CD14-positive monocyte (primary cell): ENCODE data around the gene PPM1H. TPM values are rescaled to one million over a fixed set of nuclear protein-coding genes. Genes with fewer than 3 reads are reported as not detected.
A peak's percentile ranks its signal among the peaks of the same experiment; 100 is the strongest.

Source experiments
- DNase-seq, 3 donors: peaks; one replicate each; pipeline ENCODE4 v3.0.0-alpha.2; 2011 to 2022
- H2AFZ ChIP-seq: 2 replicates; pipeline ENCODE4 v1.6.0; 2012; ENCODE audit warnings: mild to moderate bottlenecking, low read depth, low read length, inconsistent platforms; ENCODE audit not compliant: insufficient read depth, poor library complexity, severe bottlenecking
- H3K27ac ChIP-seq, 2 donors: 1 replicate in 1 of 2; 2 replicates in 1 of 2; pipeline ENCODE4 v1.5.1; 2012 to 2013; ENCODE audit warnings: low read length in 2 of 2, control low read depth in 1 of 2, inconsistent platforms in 1 of 2, low read depth in 1 of 2, mild to moderate bottlenecking in 1 of 2
- H3K27me3 ChIP-seq, 2 donors: one replicate each; pipeline versions ENCODE4 v1.6.0 to v1.6.1; 2011 to 2013; ENCODE audit warnings: low read length in 2 of 2; ENCODE audit not compliant: control insufficient read depth in 2 of 2, insufficient read depth in 2 of 2
- H3K36me3 ChIP-seq, 2 donors: replicated peaks in 1 of 2; 1 replicate in 1 of 2; 2 replicates in 1 of 2; pipeline versions ENCODE4 v1.5.1 to v1.6.1; 2012 to 2013; ENCODE audit warnings: low read length in 2 of 2, control low read depth in 1 of 2, inconsistent platforms in 1 of 2, mild to moderate bottlenecking in 1 of 2; ENCODE audit not compliant: insufficient read depth in 2 of 2, control insufficient read depth in 1 of 2
- H3K4me1 ChIP-seq, 2 donors: 1 replicate in 1 of 2; 2 replicates in 1 of 2; pipeline versions ENCODE4 v1.5.1 to v1.6.1; 2012 to 2013; ENCODE audit warnings: low read length in 2 of 2, control low read depth in 1 of 2, inconsistent platforms in 1 of 2, mild to moderate bottlenecking in 1 of 2, moderate library complexity in 1 of 2; ENCODE audit not compliant: insufficient read depth in 2 of 2, control insufficient read depth in 1 of 2
- H3K4me2 ChIP-seq: replicated peaks from 2 replicates; pipeline ENCODE3; 2012; ENCODE audit warnings: low read length, moderate library complexity, mild to moderate bottlenecking; ENCODE audit not compliant: poor library complexity, severe bottlenecking; ENCODE audit errors: extremely low read depth
- H3K4me3 ChIP-seq, 3 experiments: fragments of 200-600 bp in 1 of 3; sonication (generic) in 1 of 3; replicated peaks in 1 of 3; 1 replicate in 2 of 3; 2 replicates in 1 of 3; pipeline ENCODE4 v1.5.1; 2011 to 2013; ENCODE audit warnings: low read length in 3 of 3, mild to moderate bottlenecking in 3 of 3, control low read depth in 2 of 3, low read depth in 2 of 3, inconsistent platforms in 1 of 3, moderate library complexity in 1 of 3
- H3K79me2 ChIP-seq: 2 replicates; pipeline ENCODE4 v1.6.0; 2012; ENCODE audit warnings: mild to moderate bottlenecking, control low read depth, inconsistent platforms, low read length, moderate library complexity; ENCODE audit not compliant: insufficient read depth
- H3K9ac ChIP-seq: 2 replicates; pipeline ENCODE4 v1.6.0; 2017; ENCODE audit warnings: low read length, mild to moderate bottlenecking; ENCODE audit not compliant: insufficient read depth, poor library complexity, severe bottlenecking
- H3K9me3 ChIP-seq, 2 donors: replicated peaks in 1 of 2; 1 replicate in 1 of 2; 2 replicates in 1 of 2; pipeline versions ENCODE4 v1.5.1 to v1.6.1; 2012 to 2013; ENCODE audit warnings: low read length in 2 of 2, control low read depth in 1 of 2; ENCODE audit not compliant: control insufficient read depth in 1 of 2, insufficient read depth in 1 of 2
- H4K20me1 ChIP-seq: 2 replicates; pipeline ENCODE4 v1.6.0; 2012; ENCODE audit warnings: mild to moderate bottlenecking, low read length, control low read depth, moderate library complexity; ENCODE audit not compliant: insufficient read depth
- H3K27ac Mint-ChIP-seq, 7 donors: one replicate each; pipeline ENCODE4 v1.8.0; 2020; ENCODE audit warnings: mild to moderate bottlenecking in 7 of 7, mixed read lengths in 7 of 7, moderate library complexity in 6 of 7, inconsistent platforms in 2 of 7
- H3K27me3 Mint-ChIP-seq, 3 donors: one replicate each; pipeline ENCODE4 v1.8.0; 2021 to 2022; ENCODE audit warnings: low read depth in 3 of 3, mild to moderate bottlenecking in 3 of 3, mixed read lengths in 3 of 3, moderate library complexity in 3 of 3, inconsistent platforms in 1 of 3
- H3K36me3 Mint-ChIP-seq, 2 donors: one replicate each; pipeline ENCODE4 v1.8.0; 2020; ENCODE audit warnings: mixed read lengths in 2 of 2, inconsistent platforms in 1 of 2, mild to moderate bottlenecking in 1 of 2
- H3K4me1 Mint-ChIP-seq: one replicate; pipeline ENCODE4 v1.8.0; 2020; ENCODE audit warnings: mild to moderate bottlenecking, mixed read lengths
- H3K4me3 Mint-ChIP-seq, 2 donors: one replicate each; pipeline ENCODE4 v1.8.0; 2020; ENCODE audit warnings: mild to moderate bottlenecking in 2 of 2, mixed read lengths in 2 of 2, moderate library complexity in 1 of 2
- H3K9me3 Mint-ChIP-seq, 7 donors: one replicate each; pipeline ENCODE4 v1.8.0; 2020 to 2022; ENCODE audit warnings: mixed read lengths in 7 of 7, mild to moderate bottlenecking in 6 of 7, moderate library complexity in 6 of 7, inconsistent platforms in 2 of 7
- CTCF ChIP-seq: fragments of 200-600 bp; IDR thresholded peaks from one replicate; pipeline ENCODE4 v1.8.0; 2022; ENCODE audit warnings: antibody characterized with exemption, mild to moderate bottlenecking
- WGBS: methylation state at CpG from one replicate; pipeline ENCODE4 v1.1.5; 2013; ENCODE audit warnings: missing lambda C conversion rate; ENCODE audit not compliant: insufficient coverage; 5-methylcytosine and 5-hydroxymethylcytosine counted together
- intact Hi-C, 2 donors: fragments of 100-400 bp; cut with micrococcal nuclease; formaldehyde crosslinking; loops; one replicate each; pipeline versions ENCODE4 v1.15.0 to v1.15.1; 2023
- polyA plus RNA-seq, 3 donors: library from polyadenylated mRNA; depleted of rRNA in 1 of 3; unstranded in 2 of 3; stranded (reverse) in 1 of 3; fragments of 300-500 nt in 2 of 3; fragments of >200 nt in 1 of 3; fragmentation: Illumina TruSeq in 2 of 3; gene quantifications; 1 replicate in 2 of 3; 2 replicates in 1 of 3; pipeline ENCODE4 v1.2.3, GENCODE V29; 2012 to 2021

The PPM1H gene
- polyA plus RNA-seq, 3 donors, result 1.5 to 2.8 (median 1.9) TPM

GRCh38 chr12:62806244-62806836, 128.6 kb downstream of the PPM1H start:
- WGBS, result 50% methylated on average over 4 of the region's 6 CpGs
- peaks cover 0 to 11% of the 10 kb centered on the region in 2 donors for H3K36me3 Mint-ChIP-seq
- DNase-seq, result no peak
- H4K20me1 ChIP-seq, result no peaks in the 10 kb centered on the region
- no peaks in the 10 kb centered on the region for H3K36me3 ChIP-seq
- H3K9me3 ChIP-seq, result peaks cover 0 to 9% of the 10 kb centered on the region in 2 donors
- H2AFZ ChIP-seq, result no peak overlapping the region
- H3K79me2 ChIP-seq, result no peaks in the 10 kb centered on the region
- H3K9me3 Mint-ChIP-seq, result peaks cover 5 to 10% (median 7%) of the 10 kb centered on the region in 7 donors
- H3K4me3 Mint-ChIP-seq, result no peak overlapping the region
- intact Hi-C loops, result loop anchor here in 1 of 2 donors (10.0 kb wide), 1 partner anchor 372 kb away; no protein-coding TSS in a partner anchor
- H3K9ac ChIP-seq, result no peak overlapping the region
- H3K4me1 ChIP-seq, result peaks cover 10 to 13% of the 10 kb centered on the region in 2 donors
- no peak overlapping the region for H3K4me3 ChIP-seq
- no peaks in the 10 kb centered on the region for H3K27me3 ChIP-seq
- no peak overlapping the region for H3K4me2 ChIP-seq
- peaks cover 0 to 2% (median 1%) of the 10 kb centered on the region in 3 donors for H3K27me3 Mint-ChIP-seq
- TF ChIP-seq CTCF, result no peak
- H3K4me1 Mint-ChIP-seq, result peaks cover 19% of the 10 kb centered on the region
- no peak overlapping the region for H3K27ac ChIP-seq
- H3K27ac Mint-ChIP-seq, result peak overlapping the region in 1 of 7 donors; percentile 36

- no peak overlapping the region for H2AFZ ChIP-seq
- H3K27ac Mint-ChIP-seq, result no peak overlapping the region
- H3K36me3 ChIP-seq, result no peaks in the 10 kb centered on the region
- no peaks in the 10 kb centered on the region for H4K20me1 ChIP-seq
- H3K36me3 Mint-ChIP-seq, result peaks cover 5 to 17% of the 10 kb centered on the region in 2 donors
- no peak overlapping the region for H3K9ac ChIP-seq
- WGBS, result 100% methylated on average over 2 of the region's 3 CpGs
- H3K79me2 ChIP-seq, result no peaks in the 10 kb centered on the region
- H3K9me3 ChIP-seq, result peaks cover 0 to 9% of the 10 kb centered on the region in 2 donors
- peaks cover 3 to 10% (median 7%) of the 10 kb centered on the region in 7 donors for H3K9me3 Mint-ChIP-seq
- H3K27me3 Mint-ChIP-seq, result peaks cover 0 to 2% (median 1%) of the 10 kb centered on the region in 3 donors
- TF ChIP-seq CTCF, result no peak
- H3K4me1 Mint-ChIP-seq, result peaks cover 13% of the 10 kb centered on the region
- H3K27ac ChIP-seq, result no peak overlapping the region
- intact Hi-C loops, result loop anchor here in 1 of 2 donors (10.0 kb wide), 1 partner anchor 371 kb away; no protein-coding TSS in a partner anchor
- no peak overlapping the region for H3K4me2 ChIP-seq
- H3K4me3 Mint-ChIP-seq, result no peak overlapping the region
- DNase-seq, result no peak
- no peak overlapping the region for H3K4me3 ChIP-seq
- H3K27me3 ChIP-seq, result no peaks in the 10 kb centered on the region
- H3K4me1 ChIP-seq, result peaks cover 5 to 7% of the 10 kb centered on the region in 2 donors
Observed at GRCh38 chr12:62805517-62805916, 129.4 kb downstream of the PPM1H start.
